Right cardiac atrium (tissue), 5 donors: Measurements from ENCODE around the gene CELA2A. TPM values are rescaled to one million over a fixed set of nuclear protein-coding genes. Genes with fewer than 3 reads are reported as not detected.
"Not testable (repeated sequence)": the region's sequence is repeated elsewhere in the genome, so short reads cannot be mapped to it uniquely, and the experiment has no call there.

Experiments used
- ATAC-seq, 2 donors: fragments of 200-7000 bp; cut with Tn5 transposase; one replicate each; pipeline versions ENCODE4 v1.8.0 to v1.9.1; 2020; ENCODE audit warnings: moderate library complexity in 2 of 2, mild to moderate bottlenecking in 1 of 2
- DNase-seq, 3 donors: peaks; one replicate each; pipeline ENCODE4 v3.0.0-alpha.2; 2020
- H3K27ac ChIP-seq: one replicate; pipeline ENCODE4 v1.5.1; 2013; ENCODE audit warnings: mild to moderate bottlenecking, low read length, control low read depth, moderate library complexity
- H3K27me3 ChIP-seq: one replicate; pipeline ENCODE4 v1.6.1; 2013; ENCODE audit not compliant: control insufficient read depth, insufficient read depth
- H3K4me1 ChIP-seq: one replicate; pipeline ENCODE4 v1.6.1; 2013; ENCODE audit warnings: low read length; ENCODE audit not compliant: control insufficient read depth, insufficient read depth
- H3K4me3 ChIP-seq: one replicate; pipeline ENCODE4 v1.5.1; 2013; ENCODE audit warnings: low read length, control low read depth
- H3K9me3 ChIP-seq: one replicate; pipeline ENCODE4 v1.6.1; 2013; ENCODE audit warnings: low read length; ENCODE audit not compliant: control insufficient read depth
- WGBS: extraction: QIAGEN DNeasy Blood & Tissue Kit; methylation state at CpG from one replicate; pipeline ENCODE4 v1.1.7; 2013; 5-methylcytosine and 5-hydroxymethylcytosine counted together
- intact Hi-C, 4 donors: fragments of 100-400 bp; cut with DNase I; formaldehyde crosslinking; loops; one replicate each; pipeline versions ENCODE4 v1.11.0 to v1.14.0; 2022 to 2023
- polyA plus RNA-seq: library from polyadenylated mRNA; stranded (reverse); fragments of 200-250 nt; gene quantifications from one replicate; pipeline ENCODE4 v1.2.3, GENCODE V29; 2013
- total RNA-seq, 4 donors: library from RNA; stranded (reverse); fragmentation: NEBNext Ultra II Directional; extraction: Animal tissue kit (Norgen Biotek cat#: 25700); gene quantifications; one replicate each; pipeline ENCODE4 v1.2.1, GENCODE V29; 2021
- donor health status: healthy with polysubstance abuse.
- donor health status: DM: no; HTN: yes; CAD: no.
- donor health status: DM: no; HTN: no; CAD: no.
- donor health status: DM: no; HTN: yes; CAD: no; lungs with severe emphysema.
- donor health status: DM: yes; HTN: yes; CAD: no.

CELA2A gene
- total and polyA plus RNA-seq, 5 donors: not detected

GRCh38 chr1:15425521-15425920 is 31.0 kb upstream of the CELA2A start:
- Histone ChIP-seq H3K27me3 (no peaks in the 10 kb centered on the region), H3K4me3 (no peak overlapping the region), H3K4me1 (no peaks in the 10 kb centered on the region), H3K27ac (no peak overlapping the region), H3K9me3 (no peaks in the 10 kb centered on the region)
- intact Hi-C loops: no loop called here
- no peak for ATAC-seq
- DNase-seq: no peak
- WGBS: 96% methylated on average over 10 of the region's 10 CpGs

DNA sequence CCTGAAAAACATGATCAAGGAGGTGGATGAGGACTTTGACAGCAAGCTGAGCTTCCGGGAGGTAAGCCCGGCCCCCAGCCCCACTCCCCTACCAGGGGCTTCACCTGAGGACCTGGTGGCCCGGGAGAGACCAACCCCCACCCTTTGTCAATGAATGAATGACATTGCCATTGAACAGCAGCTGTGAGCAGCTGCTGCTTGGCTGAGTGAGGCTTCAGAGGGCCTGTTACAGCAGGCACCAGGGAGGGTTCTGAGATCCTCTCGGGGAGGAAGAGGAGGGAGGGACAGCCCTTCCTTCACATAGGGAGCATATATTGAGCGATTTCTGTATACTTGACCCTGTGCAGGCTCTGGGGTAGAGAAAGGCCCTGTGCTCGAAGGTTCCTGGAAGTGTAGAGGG is 30.6 kb upstream of the CELA2A start:
- ATAC-seq (no peak), DNase-seq (no peak)
- Histone ChIP-seq H3K27me3 (no peaks in the 10 kb centered on the region), H3K9me3 (no peaks in the 10 kb centered on the region), H3K4me3 (no peak overlapping the region), H3K27ac (no peak overlapping the region), H3K4me1 (no peaks in the 10 kb centered on the region)
- WGBS: 63% methylated on average over 6 of the region's 6 CpGs
- intact Hi-C loops: no loop called here

GRCh38 chr1:15426492-15427279 is 29.8 kb upstream of the CELA2A start:
- H3K4me3 ChIP-seq: no peak overlapping the region
- DNase-seq (peak in 1 of 3 donors; percentile 25), ATAC-seq (peak; percentile 15 to 30)
- intact Hi-C loops: no loop called here
- H3K9me3 ChIP-seq: no peaks in the 10 kb centered on the region
- 46% methylated on average over 30 of the region's 30 CpGs for WGBS
- no peaks in the 10 kb centered on the region for H3K4me1 ChIP-seq
- H3K27ac ChIP-seq: no peak overlapping the region
- H3K27me3 ChIP-seq: no peaks in the 10 kb centered on the region

GRCh38 chr1:15427280-15427666 is 29.3 kb upstream of the CELA2A start:
- Histone ChIP-seq H3K27me3 (no peaks in the 10 kb centered on the region), H3K9me3 (no peaks in the 10 kb centered on the region), H3K27ac (no peak overlapping the region), H3K4me1 (no peaks in the 10 kb centered on the region), H3K4me3 (no peak overlapping the region)
- ATAC-seq: no peak
- WGBS: 55% methylated on average over 6 of the region's 6 CpGs
- intact Hi-C loops: no loop called here
- no peak for DNase-seq

GRCh38 chr1:15428252-15428651 is 28.3 kb upstream of the CELA2A start:
- WGBS: 93% methylated on average over 11 of the region's 11 CpGs
- H3K27ac ChIP-seq, intact Hi-C loops, H3K4me3 ChIP-seq, H3K4me1 ChIP-seq, ATAC-seq, H3K9me3 ChIP-seq, H3K27me3 ChIP-seq: not testable (repeated sequence)
- peak in 1 of 3 donors; percentile 12 for DNase-seq

- no peak overlapping the region for H3K4me3 ChIP-seq
- ATAC-seq (no peak), DNase-seq (peak in 1 of 3 donors; percentile 46)
- H3K27ac ChIP-seq: no peak overlapping the region
- intact Hi-C loops: no loop called here
- no peaks in the 10 kb centered on the region for H3K27me3 ChIP-seq
- no peaks in the 10 kb centered on the region for H3K4me1 ChIP-seq
- H3K9me3 ChIP-seq: no peaks in the 10 kb centered on the region
- WGBS: 87% methylated on average over 18 of the region's 18 CpGs
These were observed 27.6 kb upstream of the CELA2A start for GRCh38 chr1:15428815-15429435.

GRCh38 chr1:15429701-15430149 is 26.8 kb upstream of the CELA2A start:
- Histone ChIP-seq H3K27ac (no peak overlapping the region), H3K4me1 (no peaks in the 10 kb centered on the region), H3K9me3 (no peaks in the 10 kb centered on the region), H3K4me3 (no peak overlapping the region), H3K27me3 (no peaks in the 10 kb centered on the region)
- DNase-seq (peak in 1 of 3 donors; percentile 39), ATAC-seq (no peak)
- intact Hi-C loops: loop anchor here in 2 of 4 donors (2.0 kb wide), 2 partner anchors 105 to 107 kb away; no protein-coding TSS in a partner anchor
- WGBS: 87% methylated on average over 19 of the region's 19 CpGs

GRCh38 chr1:15430787-15431570 is 25.6 kb upstream of the CELA2A start:
- H3K9me3 ChIP-seq: no peaks in the 10 kb centered on the region
- H3K4me1 ChIP-seq: no peaks in the 10 kb centered on the region
- ATAC-seq (peak; percentile 59 to 76), DNase-seq (peak; percentile 64 to 87 (median 87))
- WGBS: 60% methylated on average over 19 of the region's 19 CpGs
- H3K27me3 ChIP-seq: no peaks in the 10 kb centered on the region
- intact Hi-C loops: loop anchor here (1.0 to 2.0 kb wide), 4 partner anchors 106 to 108 kb away; no protein-coding TSS in a partner anchor
- H3K27ac ChIP-seq: no peak overlapping the region
- no peak overlapping the region for H3K4me3 ChIP-seq

- intact Hi-C loops: loop anchor here (1.0 to 2.0 kb wide), 4 partner anchors 107 to 109 kb away; no protein-coding TSS in a partner anchor
- Histone ChIP-seq H3K4me3 (no peak overlapping the region), H3K27me3 (no peaks in the 10 kb centered on the region), H3K27ac (no peak overlapping the region), H3K4me1 (no peaks in the 10 kb centered on the region), H3K9me3 (no peaks in the 10 kb centered on the region)
- DNase-seq (peak in 1 of 3 donors; percentile 34), ATAC-seq (no peak)
- 76% methylated on average over 4 of the region's 4 CpGs for WGBS
These were observed 25.0 kb upstream of the CELA2A start for GRCh38 chr1:15431571-15431948.

DNA sequence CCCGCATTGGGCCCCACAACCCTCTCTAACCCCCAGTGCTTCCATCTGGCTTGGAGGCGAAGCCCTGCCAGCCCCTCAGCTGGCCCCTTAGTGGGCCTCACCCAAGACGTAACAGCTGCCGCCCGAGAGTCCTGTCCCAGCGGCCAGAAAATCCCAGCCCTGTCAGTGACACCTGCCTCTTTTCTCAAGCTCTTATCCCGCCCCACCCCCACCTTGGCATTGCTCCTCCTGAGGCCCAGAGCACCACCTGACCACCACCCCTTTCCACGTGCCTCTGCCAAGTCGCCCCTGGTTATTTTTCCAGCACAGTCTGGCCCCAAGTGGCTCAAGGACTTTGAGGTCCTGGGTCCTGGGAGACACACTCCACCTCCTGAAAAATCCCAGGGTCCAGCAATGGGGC is 24.2 kb upstream of the CELA2A start:
- DNase-seq (peak in 1 of 3 donors; percentile 33), ATAC-seq (no peak)
- Histone ChIP-seq H3K4me3 (no peak overlapping the region), H3K4me1 (no peaks in the 10 kb centered on the region), H3K27me3 (no peaks in the 10 kb centered on the region), H3K9me3 (no peaks in the 10 kb centered on the region), H3K27ac (no peak overlapping the region)
- intact Hi-C loops: no loop called here
- WGBS: 47% methylated on average over 9 of the region's 9 CpGs

DNA sequence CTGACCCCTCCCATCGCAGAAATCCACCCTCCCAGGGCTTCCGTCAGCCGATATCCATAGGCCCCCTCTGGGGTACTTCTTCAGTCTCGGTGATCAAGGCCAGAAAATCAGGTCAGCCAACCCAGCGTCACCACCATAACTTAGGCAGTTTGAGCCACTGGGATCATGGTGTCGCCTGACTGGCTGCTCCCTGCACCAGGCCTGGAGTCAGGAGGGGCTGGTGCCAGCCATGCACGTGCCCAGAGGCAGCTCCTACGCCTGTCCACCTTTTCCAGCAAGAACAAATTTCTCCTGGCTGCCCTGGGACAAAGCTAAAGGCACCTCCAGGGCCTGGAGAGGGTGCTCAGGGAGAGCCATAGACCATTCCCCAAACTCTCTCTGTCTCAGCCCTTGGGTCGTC is 23.1 kb upstream of the CELA2A start:
- no peaks in the 10 kb centered on the region for H3K27me3 ChIP-seq
- no peaks in the 10 kb centered on the region for H3K9me3 ChIP-seq
- DNase-seq (peak in 1 of 3 donors; percentile 11), ATAC-seq (no peak)
- intact Hi-C loops: no loop called here
- H3K4me1 ChIP-seq: no peaks in the 10 kb centered on the region
- H3K4me3 ChIP-seq: no peak overlapping the region
- no peak overlapping the region for H3K27ac ChIP-seq
- 91% methylated on average over 9 of the region's 9 CpGs for WGBS
